NB4 (cell line): ENCODE measurements around the gene VAPB.

Experiments
- DNase-seq: peaks from one replicate; pipeline ENCODE4 v3.0.0; 2010; ENCODE audit warnings: low read depth
- H3K4me3 ChIP-seq: one replicate; pipeline ENCODE4 v1.5.1; 2011; ENCODE audit warnings: mild to moderate bottlenecking, low read depth, low read length, moderate library complexity
- CTCF ChIP-seq: IDR thresholded peaks from one replicate; pipeline ENCODE4 v1.5.1; 2012; ENCODE audit warnings: low read depth, low read length
- MYC ChIP-seq: IDR thresholded peaks from 2 replicates; pipeline ENCODE4 v1.6.1; 2011; ENCODE audit warnings: low read depth, low read length
- POLR2A ChIP-seq: IDR thresholded peaks from 2 replicates; pipeline ENCODE4 v1.6.1; 2011; ENCODE audit warnings: mild to moderate bottlenecking; ENCODE audit not compliant: insufficient read length; ENCODE audit errors: extremely low read depth
- TF ChIP-seq, protein P1 (sequence below): IDR thresholded peaks from 2 replicates; pipeline ENCODE4 v1.6.1; 2011; ENCODE audit warnings: low read depth, low read length

Gene VAPB

GRCh38 chr20:58433029-58433647, 44.1 kb downstream of the VAPB start:
- DNase-seq: no peak
- TF ChIP-seq, protein P1, sequence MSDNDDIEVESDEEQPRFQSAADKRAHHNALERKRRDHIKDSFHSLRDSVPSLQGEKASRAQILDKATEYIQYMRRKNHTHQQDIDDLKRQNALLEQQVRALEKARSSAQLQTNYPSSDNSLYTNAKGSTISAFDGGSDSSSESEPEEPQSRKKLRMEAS: no peak
- TF ChIP-seq POLR2A: no peak
- TF ChIP-seq MYC: no peak
- no peak for TF ChIP-seq CTCF
- H3K4me3 ChIP-seq: no peak overlapping the region

- no peak for DNase-seq
- no peak for TF ChIP-seq CTCF
- no peak for TF ChIP-seq POLR2A
- TF ChIP-seq, protein P1: no peak
- no peak for TF ChIP-seq MYC
- no peak overlapping the region for H3K4me3 ChIP-seq
These were observed 44.7 kb downstream of the VAPB start for GRCh38 chr20:58433759-58434158.

DNA sequence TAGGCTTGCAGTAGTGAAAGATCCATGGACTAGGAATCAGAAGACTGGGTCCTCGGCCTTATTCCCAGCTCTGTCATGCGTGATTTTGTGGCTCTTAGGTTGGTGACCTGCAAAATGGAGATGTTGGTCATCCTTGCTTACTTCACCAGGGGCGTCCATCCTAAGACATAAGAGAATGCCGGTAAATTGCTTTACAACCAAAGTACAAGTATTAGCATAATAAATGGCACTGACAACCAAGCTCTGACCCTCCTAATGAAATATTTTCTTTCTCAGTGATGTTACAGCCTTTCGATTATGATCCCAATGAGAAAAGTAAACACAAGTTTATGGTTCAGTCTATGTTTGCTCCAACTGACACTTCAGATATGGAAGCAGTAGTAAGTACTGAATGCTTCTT, 45.3 kb downstream of the VAPB start:
- TF ChIP-seq, protein P1: no peak
- TF ChIP-seq CTCF (no peak), POLR2A (no peak), MYC (no peak)
- no peak for DNase-seq
- no peak overlapping the region for H3K4me3 ChIP-seq

DNA sequence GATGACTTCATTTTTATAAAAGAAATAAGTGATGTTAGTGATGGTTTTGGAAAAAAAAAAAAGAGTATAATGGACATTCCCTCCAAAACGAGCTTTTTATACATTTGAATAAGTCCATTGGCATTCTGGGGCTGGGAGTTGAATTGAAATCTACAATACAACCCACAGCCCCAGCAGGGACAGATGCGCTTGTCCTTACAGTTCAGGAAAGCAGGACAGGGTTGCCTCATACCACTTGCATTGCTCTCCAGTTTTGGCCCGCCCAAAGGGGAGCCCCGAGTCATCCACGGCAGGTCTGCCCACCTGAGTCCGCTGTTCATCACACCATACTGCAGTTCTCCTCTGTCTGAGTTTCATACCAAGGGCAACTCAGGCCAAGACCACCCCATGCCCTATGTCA, 46.2 kb downstream of the VAPB start:
- TF ChIP-seq CTCF (no peak), POLR2A (no peak), MYC (no peak)
- TF ChIP-seq, protein P1: no peak
- no peak overlapping the region for H3K4me3 ChIP-seq
- no peak for DNase-seq

DNA sequence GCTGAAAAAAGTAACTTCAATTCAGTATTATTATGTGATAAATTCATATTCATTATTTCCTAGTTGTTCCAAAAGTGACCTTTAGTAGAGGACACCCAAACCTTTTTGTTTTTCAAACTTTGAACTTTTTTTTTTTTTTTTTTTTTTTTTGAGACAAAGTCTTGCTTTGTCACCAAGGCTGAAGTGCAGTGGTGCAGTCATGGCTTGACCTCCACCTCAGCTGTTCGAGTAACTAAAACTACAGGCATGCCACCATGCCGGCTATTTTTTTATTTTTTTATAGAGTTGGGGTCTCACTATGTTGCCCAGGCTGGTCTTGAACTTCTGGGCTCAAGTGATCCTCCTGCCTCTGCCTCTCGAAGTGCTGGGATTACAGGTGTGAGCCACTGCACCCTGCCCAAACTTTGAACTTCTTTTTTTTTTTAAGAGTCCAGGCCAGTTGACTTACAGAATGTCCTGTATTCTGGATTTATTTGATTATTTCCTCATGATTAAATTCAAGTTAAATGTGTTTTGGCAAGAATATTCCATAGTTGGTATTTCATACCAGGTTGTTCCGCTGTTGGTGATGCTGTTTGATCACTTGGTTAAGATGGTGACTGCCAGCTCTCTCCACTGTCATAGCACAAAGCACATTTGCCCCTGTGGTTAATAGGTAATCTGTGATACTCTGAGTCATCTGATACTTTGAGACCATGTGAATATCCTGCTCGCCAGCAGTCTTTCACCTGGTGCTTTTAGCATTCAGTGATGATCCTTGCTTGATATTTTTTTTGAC, 48.0 kb downstream of the VAPB start:
- no peak for DNase-seq
- H3K4me3 ChIP-seq: no peak overlapping the region
- TF ChIP-seq POLR2A (no peak), MYC (no peak)

DNA sequence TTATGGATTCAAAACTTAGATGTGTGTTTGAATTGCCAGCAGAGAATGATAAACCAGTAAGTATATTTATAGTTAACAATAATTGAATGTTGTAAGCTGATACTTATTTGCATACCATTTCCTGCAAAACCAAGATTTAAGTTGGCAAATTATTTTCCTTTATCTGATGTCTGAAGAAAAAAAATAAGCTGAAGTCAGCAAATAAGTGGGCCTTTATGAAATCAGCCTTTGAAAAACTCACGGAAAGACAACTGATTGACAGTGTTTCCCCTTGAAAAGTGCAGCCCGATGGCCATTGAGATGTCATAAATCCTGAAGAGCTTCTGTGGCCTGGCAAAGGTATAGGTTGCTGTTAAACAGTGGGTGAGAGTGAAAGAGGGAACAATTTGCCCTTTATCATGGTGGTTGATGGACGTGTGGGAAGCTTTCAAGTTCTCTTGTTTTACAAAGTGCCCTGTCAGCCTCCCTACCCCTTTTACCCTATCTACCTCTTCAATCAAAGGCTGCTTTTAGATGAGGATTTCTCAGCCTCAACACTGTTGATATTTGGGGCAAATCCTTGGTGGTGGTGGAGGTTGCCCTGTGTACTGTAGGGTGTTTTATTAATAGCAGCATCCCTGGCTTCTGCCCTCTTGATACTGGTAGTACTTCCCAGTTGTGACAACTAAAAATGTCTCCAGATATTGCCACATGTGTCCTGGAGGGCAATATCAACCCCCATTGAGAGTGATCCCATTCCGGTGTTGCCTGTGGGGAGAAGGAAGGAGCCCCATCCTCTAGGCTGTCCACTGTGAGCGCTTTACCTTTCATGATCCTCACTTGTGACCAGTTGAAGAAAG, 50.2 kb downstream of the VAPB start:
- no peak for TF ChIP-seq CTCF
- no peak for TF ChIP-seq POLR2A
- no peak for TF ChIP-seq MYC
- TF ChIP-seq, protein P1: no peak
- H3K4me3 ChIP-seq: no peak overlapping the region
- no peak for DNase-seq
